HEK293 (cell line): Measurements from ENCODE around the gene ITIH3.

Experiments
- BCL11A ChIP-seq: fragments of 450-650 bp; formaldehyde crosslinking; IDR thresholded peaks from 2 replicates; pipeline ENCODE4 v1.5.1; 2016; ENCODE audit warnings: low read depth, missing biosample characterization, missing genetic modification characterization
- BCL11B ChIP-seq: fragments of 450-650 bp; formaldehyde crosslinking; IDR thresholded peaks from 2 replicates; pipeline ENCODE4 v1.5.1; 2016; ENCODE audit warnings: low read depth, missing biosample characterization, missing genetic modification characterization
- GLIS2 ChIP-seq: fragments of 450-650 bp; formaldehyde crosslinking; IDR thresholded peaks from 2 replicates; pipeline ENCODE4 v1.5.1; 2016; ENCODE audit warnings: missing biosample characterization, missing genetic modification characterization
- SETDB1 ChIP-seq: IDR thresholded peaks from one replicate; pipeline ENCODE4 v1.6.1; 2017; ENCODE audit warnings: mild to moderate bottlenecking, low read length, moderate library complexity, mixed read lengths; ENCODE audit not compliant: insufficient read length
- ZBTB26 ChIP-seq: fragments of 450-650 bp; formaldehyde crosslinking; optimal IDR thresholded peaks from 2 replicates; pipeline ENCODE3; 2016; ENCODE audit warnings: missing biosample characterization, mild to moderate bottlenecking, missing genetic modification characterization
- ZNF23 ChIP-seq: fragments of 450-650 bp; formaldehyde crosslinking; IDR thresholded peaks from 2 replicates; pipeline ENCODE4 v1.5.1; 2016; ENCODE audit warnings: missing biosample characterization, missing genetic modification characterization, borderline replicate concordance
- ZNF433 ChIP-seq: fragments of 450-650 bp; formaldehyde crosslinking; IDR thresholded peaks from 2 replicates; pipeline ENCODE4 v1.5.1; 2016; ENCODE audit warnings: missing biosample characterization, missing genetic modification characterization, low read depth
- ZNF571 ChIP-seq: fragments of 450-650 bp; formaldehyde crosslinking; IDR thresholded peaks from 2 replicates; pipeline ENCODE4 v1.5.0; 2017; ENCODE audit warnings: missing biosample characterization, missing genetic modification characterization
- ZNF660 ChIP-seq: fragments of 450-650 bp; IDR thresholded peaks from 2 replicates; pipeline ENCODE4 v1.5.1; 2018; ENCODE audit warnings: missing biosample characterization, mild to moderate bottlenecking, missing genetic modification characterization
- ZNF664 ChIP-seq: fragments of 450-650 bp; formaldehyde crosslinking; IDR thresholded peaks from 2 replicates; pipeline ENCODE4 v1.5.1; 2016; ENCODE audit warnings: missing biosample characterization, missing genetic modification characterization
- ZNF701 ChIP-seq: fragments of 450-650 bp; formaldehyde crosslinking; IDR thresholded peaks from 2 replicates; pipeline ENCODE4 v1.5.1; 2016; ENCODE audit warnings: missing biosample characterization, missing genetic modification characterization
- TF ChIP-seq, protein P1 (sequence below): fragments of 450-650 bp; formaldehyde crosslinking; IDR thresholded peaks from 2 replicates; pipeline ENCODE4 v1.5.1; 2016; ENCODE audit warnings: missing biosample characterization, missing genetic modification characterization
- TF ChIP-seq, protein P2 (sequence below): fragments of 450-650 bp; formaldehyde crosslinking; IDR thresholded peaks from 2 replicates; pipeline ENCODE4 v1.5.1; 2016; ENCODE audit warnings: missing biosample characterization, missing genetic modification characterization
- TF ChIP-seq, protein P3 (sequence below): fragments of 450-650 bp; formaldehyde crosslinking; IDR thresholded peaks from 2 replicates; pipeline ENCODE4 v1.5.1; 2017; ENCODE audit warnings: missing biosample characterization, missing genetic modification characterization

DNA sequence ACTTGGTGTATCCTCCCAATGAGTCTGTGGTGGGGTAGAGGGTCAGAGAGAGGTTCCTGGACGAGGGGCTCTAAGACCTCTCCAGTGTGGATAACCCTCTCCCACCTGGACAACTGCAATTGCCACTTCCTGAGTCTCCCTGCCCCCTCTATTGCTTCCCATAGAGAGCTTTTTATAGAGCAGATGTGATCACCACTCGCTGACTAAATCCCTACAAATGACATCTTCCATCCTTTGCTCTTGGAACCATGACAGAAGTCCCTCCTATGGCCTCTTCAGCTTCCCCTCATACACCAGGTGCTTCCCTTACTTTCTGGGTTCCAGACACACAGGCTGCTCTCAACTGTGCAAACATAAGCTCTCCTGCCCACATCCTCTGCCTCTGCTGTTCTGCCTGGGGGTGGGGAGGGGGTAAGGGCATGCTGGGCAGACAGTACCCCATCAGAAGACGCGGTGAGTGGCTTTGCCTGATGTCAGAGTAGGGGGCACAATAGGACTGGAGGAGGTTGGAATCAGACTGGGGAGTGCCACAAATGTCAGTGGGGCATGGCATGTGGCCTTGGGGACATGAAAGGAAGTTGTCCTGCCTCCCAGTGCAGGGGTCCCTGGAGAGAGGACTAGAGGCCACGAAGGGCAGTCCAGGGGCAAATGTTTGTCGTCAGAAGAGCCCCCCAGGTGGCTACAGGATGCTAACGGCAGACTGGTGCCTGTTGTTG lies 15.2 kb downstream of the ITIH3 start:
- no peak for TF ChIP-seq ZNF660 (tag by site-specific recombination)
- no peak for TF ChIP-seq BCL11A (tag by site-specific recombination)
- TF ChIP-seq, protein P1, sequence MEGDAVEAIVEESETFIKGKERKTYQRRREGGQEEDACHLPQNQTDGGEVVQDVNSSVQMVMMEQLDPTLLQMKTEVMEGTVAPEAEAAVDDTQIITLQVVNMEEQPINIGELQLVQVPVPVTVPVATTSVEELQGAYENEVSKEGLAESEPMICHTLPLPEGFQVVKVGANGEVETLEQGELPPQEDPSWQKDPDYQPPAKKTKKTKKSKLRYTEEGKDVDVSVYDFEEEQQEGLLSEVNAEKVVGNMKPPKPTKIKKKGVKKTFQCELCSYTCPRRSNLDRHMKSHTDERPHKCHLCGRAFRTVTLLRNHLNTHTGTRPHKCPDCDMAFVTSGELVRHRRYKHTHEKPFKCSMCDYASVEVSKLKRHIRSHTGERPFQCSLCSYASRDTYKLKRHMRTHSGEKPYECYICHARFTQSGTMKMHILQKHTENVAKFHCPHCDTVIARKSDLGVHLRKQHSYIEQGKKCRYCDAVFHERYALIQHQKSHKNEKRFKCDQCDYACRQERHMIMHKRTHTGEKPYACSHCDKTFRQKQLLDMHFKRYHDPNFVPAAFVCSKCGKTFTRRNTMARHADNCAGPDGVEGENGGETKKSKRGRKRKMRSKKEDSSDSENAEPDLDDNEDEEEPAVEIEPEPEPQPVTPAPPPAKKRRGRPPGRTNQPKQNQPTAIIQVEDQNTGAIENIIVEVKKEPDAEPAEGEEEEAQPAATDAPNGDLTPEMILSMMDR: no peak
- no peak for TF ChIP-seq ZNF433 (tag by site-specific recombination)
- no peak for TF ChIP-seq ZBTB26 (tag by site-specific recombination)
- TF ChIP-seq, protein P2, sequence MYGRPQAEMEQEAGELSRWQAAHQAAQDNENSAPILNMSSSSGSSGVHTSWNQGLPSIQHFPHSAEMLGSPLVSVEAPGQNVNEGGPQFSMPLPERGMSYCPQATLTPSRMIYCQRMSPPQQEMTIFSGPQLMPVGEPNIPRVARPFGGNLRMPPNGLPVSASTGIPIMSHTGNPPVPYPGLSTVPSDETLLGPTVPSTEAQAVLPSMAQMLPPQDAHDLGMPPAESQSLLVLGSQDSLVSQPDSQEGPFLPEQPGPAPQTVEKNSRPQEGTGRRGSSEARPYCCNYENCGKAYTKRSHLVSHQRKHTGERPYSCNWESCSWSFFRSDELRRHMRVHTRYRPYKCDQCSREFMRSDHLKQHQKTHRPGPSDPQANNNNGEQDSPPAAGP (tag by site-specific recombination): no peak
- no peak for TF ChIP-seq BCL11B (tag by site-specific recombination)
- TF ChIP-seq ZNF23 (tag by site-specific recombination): no peak
- TF ChIP-seq, protein P3, sequence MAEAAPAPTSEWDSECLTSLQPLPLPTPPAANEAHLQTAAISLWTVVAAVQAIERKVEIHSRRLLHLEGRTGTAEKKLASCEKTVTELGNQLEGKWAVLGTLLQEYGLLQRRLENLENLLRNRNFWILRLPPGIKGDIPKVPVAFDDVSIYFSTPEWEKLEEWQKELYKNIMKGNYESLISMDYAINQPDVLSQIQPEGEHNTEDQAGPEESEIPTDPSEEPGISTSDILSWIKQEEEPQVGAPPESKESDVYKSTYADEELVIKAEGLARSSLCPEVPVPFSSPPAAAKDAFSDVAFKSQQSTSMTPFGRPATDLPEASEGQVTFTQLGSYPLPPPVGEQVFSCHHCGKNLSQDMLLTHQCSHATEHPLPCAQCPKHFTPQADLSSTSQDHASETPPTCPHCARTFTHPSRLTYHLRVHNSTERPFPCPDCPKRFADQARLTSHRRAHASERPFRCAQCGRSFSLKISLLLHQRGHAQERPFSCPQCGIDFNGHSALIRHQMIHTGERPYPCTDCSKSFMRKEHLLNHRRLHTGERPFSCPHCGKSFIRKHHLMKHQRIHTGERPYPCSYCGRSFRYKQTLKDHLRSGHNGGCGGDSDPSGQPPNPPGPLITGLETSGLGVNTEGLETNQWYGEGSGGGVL (tag by site-specific recombination): no peak
- no peak for TF ChIP-seq ZNF664 (tag by site-specific recombination)
- no peak for TF ChIP-seq GLIS2 (tag by site-specific recombination)
- TF ChIP-seq ZNF701 (tag by site-specific recombination): no peak
- TF ChIP-seq ZNF571 (tag by site-specific recombination): no peak
- TF ChIP-seq SETDB1: no peak
